SH-SY5Y (cell line): ENCODE data around the gene CEP57L1.

Source experiments
- GATA2 ChIP-seq: IDR thresholded peaks from 2 replicates; pipeline ENCODE4 v1.6.1; 2011; ENCODE audit warnings: mild to moderate bottlenecking, low read depth, low read length
- GATA3 ChIP-seq: IDR thresholded peaks from 2 replicates; pipeline ENCODE4 v1.6.1; 2011; ENCODE audit warnings: low read depth, mild to moderate bottlenecking, low read length, moderate library complexity

The CEP57L1 gene

GRCh38 chr6:109118871-109119354, 23.6 kb downstream of the CEP57L1 start:
- TF ChIP-seq GATA2 (no peak), GATA3 (no peak)

- TF ChIP-seq GATA3 (no peak), GATA2 (no peak)
Measured at GRCh38 chr6:109121411-109121810, 26.1 kb downstream of the CEP57L1 start.

- TF ChIP-seq GATA3: no peak
- no peak for TF ChIP-seq GATA2
Measured at GRCh38 chr6:109124219-109124618, 28.9 kb downstream of the CEP57L1 start.

GRCh38 chr6:109125504-109125903, 30.2 kb downstream of the CEP57L1 start:
- TF ChIP-seq GATA3: no peak
- TF ChIP-seq GATA2: no peak

- TF ChIP-seq GATA2 (no peak), GATA3 (no peak)
Measured at GRCh38 chr6:109130065-109130464, 34.8 kb downstream of the CEP57L1 start.

GRCh38 chr6:109139109-109139508, 43.8 kb downstream of the CEP57L1 start:
- TF ChIP-seq GATA2: no peak
- TF ChIP-seq GATA3: no peak

- no peak for TF ChIP-seq GATA3
- no peak for TF ChIP-seq GATA2
Measured at GRCh38 chr6:109143191-109143590, 47.9 kb downstream of the CEP57L1 start.

GRCh38 chr6:109153752-109154151, 58.4 kb downstream of the CEP57L1 start:
- TF ChIP-seq GATA2: no peak
- no peak for TF ChIP-seq GATA3

- TF ChIP-seq GATA2 (no peak), GATA3 (no peak)
Measured at GRCh38 chr6:109164331-109164730, 69.0 kb downstream of the CEP57L1 start.

GRCh38 chr6:109165392-109165974, 70.2 kb downstream of the CEP57L1 start:
- no peak for TF ChIP-seq GATA3
- no peak for TF ChIP-seq GATA2

GRCh38 chr6:109166673-109167072, 71.4 kb downstream of the CEP57L1 start:
- TF ChIP-seq GATA3: no peak
- no peak for TF ChIP-seq GATA2

GRCh38 chr6:109167562-109167961, 72.3 kb downstream of the CEP57L1 start:
- TF ChIP-seq GATA3 (no peak), GATA2 (no peak)

GRCh38 chr6:109170333-109170732, 75.0 kb downstream of the CEP57L1 start:
- no peak for TF ChIP-seq GATA2
- TF ChIP-seq GATA3: no peak

GRCh38 chr6:109172101-109172746, 76.9 kb downstream of the CEP57L1 start:
- TF ChIP-seq GATA2 (no peak), GATA3 (no peak)

- TF ChIP-seq GATA3: no peak
- no peak for TF ChIP-seq GATA2
Measured at GRCh38 chr6:109174916-109175315, 79.6 kb downstream of the CEP57L1 start.
